K562 (cell line): ENCODE data around the gene ELK4.

Source experiments
- CEBPB ChIP-seq: fragments of 450-650 bp; IDR thresholded peaks from 2 replicates; pipeline ENCODE4 v1.6.1; 2016; ENCODE audit warnings: missing genetic modification characterization, missing compliant biosample characterization
- CREM ChIP-seq: IDR thresholded peaks from 2 replicates; pipeline ENCODE4 v1.6.1; 2014; ENCODE audit warnings: antibody characterized with exemption, low read depth
- CTCF ChIP-seq, 3 experiments: IDR thresholded peaks in 2 of 3; conservative IDR thresholded peaks in 1 of 3; 2 replicates each; pipeline ENCODE4 v1.5.1; 2011 to 2012; ENCODE audit warnings: low read length in 3 of 3, mild to moderate bottlenecking in 3 of 3, control low read depth in 2 of 3, improper control_type of control experiment in 1 of 3, inconsistent platforms in 1 of 3, low read depth in 1 of 3, mixed read lengths in 1 of 3, moderate library complexity in 1 of 3; ENCODE audit not compliant: insufficient read depth in 2 of 3
- KLF1 ChIP-seq: fragments of 450-650 bp; IDR thresholded peaks from 2 replicates; pipeline ENCODE4 v1.6.1; 2016; ENCODE audit warnings: missing genetic modification characterization, missing compliant biosample characterization
- POLR2A ChIP-seq: fragments of 450-650 bp; conservative IDR thresholded peaks from 2 replicates; pipeline ENCODE4 v1.6.1; 2016
- RAD21 ChIP-seq, 2 experiments: fragments of 250-450 bp in 1 of 2; fragments of 450-650 bp in 1 of 2; sonication (Bioruptor Pico) in 1 of 2; formaldehyde crosslinking in 1 of 2; IDR thresholded peaks in 1 of 2; conservative IDR thresholded peaks in 1 of 2; 2 replicates each; pipeline versions ENCODE4 v1.4.0 to v1.8.0; 2020 to 2022; ENCODE audit warnings: mild to moderate bottlenecking in 2 of 2, moderate library complexity in 1 of 2
- REST ChIP-seq, 2 experiments: fragments of 450-650 bp; formaldehyde crosslinking in 1 of 2; IDR thresholded peaks; 2 replicates each; pipeline versions ENCODE4 v1.4.0 to v1.6.1; 2014 to 2020; ENCODE audit warnings: mild to moderate bottlenecking in 2 of 2, borderline replicate concordance in 1 of 2, low read depth in 1 of 2
- SIX5 ChIP-seq, 2 experiments: IDR thresholded peaks; 2 replicates each; pipeline ENCODE4 v1.6.1; 2011; ENCODE audit warnings: low read length in 2 of 2, borderline replicate concordance in 1 of 2, low read depth in 1 of 2, mild to moderate bottlenecking in 1 of 2, moderate library complexity in 1 of 2; ENCODE audit not compliant: insufficient read depth in 1 of 2
- TBL1XR1 ChIP-seq, 2 experiments: IDR thresholded peaks; 2 replicates each; pipeline ENCODE4 v1.6.1; 2012; ENCODE audit warnings: improper control_type of control experiment in 2 of 2, low read length in 2 of 2, mild to moderate bottlenecking in 1 of 2
- ZEB2 ChIP-seq: fragments of 450-650 bp; IDR thresholded peaks from 2 replicates; pipeline ENCODE4 v1.6.1; 2016
- ZNF263 ChIP-seq: sonication (generic); formaldehyde crosslinking; IDR thresholded peaks from 2 replicates; pipeline ENCODE4 v1.8.0; 2022; ENCODE audit warnings: mild to moderate bottlenecking, missing genetic modification reagents, borderline replicate concordance
- TF ChIP-seq, protein P1 (sequence below): fragments of 250-450 bp; sonication (Bioruptor Pico); IDR thresholded peaks from 2 replicates; pipeline ENCODE4 v1.5.0; 2021; ENCODE audit warnings: mild to moderate bottlenecking, moderate library complexity

DNA sequence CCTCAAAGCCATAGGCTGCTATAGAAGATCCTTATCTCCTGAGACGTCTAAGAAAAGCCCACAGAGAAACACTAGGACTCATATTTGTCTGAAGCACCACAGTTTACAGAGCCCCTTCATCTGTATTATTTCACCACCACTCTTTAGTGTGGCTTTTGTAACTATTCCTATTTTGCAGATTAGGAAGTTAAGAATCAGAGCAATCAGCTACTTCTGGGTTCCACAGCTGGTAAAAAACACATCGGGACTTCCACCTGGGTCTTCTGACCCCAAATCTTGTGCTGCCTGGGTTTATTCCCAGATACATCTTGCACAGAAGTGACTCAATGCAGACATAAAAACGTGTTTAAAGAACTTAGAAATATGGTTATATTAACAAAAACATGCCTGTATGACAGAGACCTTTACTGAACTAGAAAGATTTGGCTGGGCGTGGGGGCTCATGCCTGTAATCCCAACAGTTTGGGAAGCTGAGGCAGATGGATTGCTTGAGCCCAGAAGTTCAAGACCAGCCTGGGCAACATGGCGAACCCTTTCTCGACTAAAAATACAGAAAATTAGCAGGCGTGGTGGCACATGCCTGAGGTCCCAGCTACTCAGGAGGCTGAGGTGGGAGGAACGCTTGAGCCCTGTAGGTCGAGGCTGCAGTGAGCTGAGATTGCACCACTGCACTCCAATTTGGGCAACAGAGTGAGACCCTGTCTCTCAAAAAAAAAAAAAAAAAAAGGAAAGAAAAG lies 40.9 kb downstream of the ELK4 start:
- TF ChIP-seq CREM (no peak), TBL1XR1 (IDR thresholded peaks at IDR 0.05; ENCODE audit: low read length in 2 of 2) (no peak), RAD21 (CRISPR knock-in tag; conservative IDR thresholded peaks at IDR 0.05 in 1 of 2, IDR thresholded peaks at IDR 0.05 in 1 of 2) (no peak), CEBPB (no peak), SIX5 (IDR thresholded peaks at IDR 0.05; ENCODE audit: borderline replicate concordance in 1 of 2, insufficient read depth in 1 of 2, low read depth in 1 of 2, low read length in 2 of 2) (no peak), KLF1 (no peak), REST (IDR thresholded peaks at IDR 0.05; ENCODE audit: borderline replicate concordance) (no peak), REST (CRISPR knock-in tag; IDR thresholded peaks at IDR 0.05; ENCODE audit: low read depth) (no peak), ZNF263 (CRISPR knock-in tag) (no peak), CTCF (IDR thresholded peaks at IDR 0.05 in 2 of 3, conservative IDR thresholded peaks at IDR 0.05 in 1 of 3; ENCODE audit: insufficient read depth in 2 of 3, low read depth in 1 of 3, low read length in 3 of 3) (no peak), ZEB2 (no peak), POLR2A (no peak)
- TF ChIP-seq, protein P1, sequence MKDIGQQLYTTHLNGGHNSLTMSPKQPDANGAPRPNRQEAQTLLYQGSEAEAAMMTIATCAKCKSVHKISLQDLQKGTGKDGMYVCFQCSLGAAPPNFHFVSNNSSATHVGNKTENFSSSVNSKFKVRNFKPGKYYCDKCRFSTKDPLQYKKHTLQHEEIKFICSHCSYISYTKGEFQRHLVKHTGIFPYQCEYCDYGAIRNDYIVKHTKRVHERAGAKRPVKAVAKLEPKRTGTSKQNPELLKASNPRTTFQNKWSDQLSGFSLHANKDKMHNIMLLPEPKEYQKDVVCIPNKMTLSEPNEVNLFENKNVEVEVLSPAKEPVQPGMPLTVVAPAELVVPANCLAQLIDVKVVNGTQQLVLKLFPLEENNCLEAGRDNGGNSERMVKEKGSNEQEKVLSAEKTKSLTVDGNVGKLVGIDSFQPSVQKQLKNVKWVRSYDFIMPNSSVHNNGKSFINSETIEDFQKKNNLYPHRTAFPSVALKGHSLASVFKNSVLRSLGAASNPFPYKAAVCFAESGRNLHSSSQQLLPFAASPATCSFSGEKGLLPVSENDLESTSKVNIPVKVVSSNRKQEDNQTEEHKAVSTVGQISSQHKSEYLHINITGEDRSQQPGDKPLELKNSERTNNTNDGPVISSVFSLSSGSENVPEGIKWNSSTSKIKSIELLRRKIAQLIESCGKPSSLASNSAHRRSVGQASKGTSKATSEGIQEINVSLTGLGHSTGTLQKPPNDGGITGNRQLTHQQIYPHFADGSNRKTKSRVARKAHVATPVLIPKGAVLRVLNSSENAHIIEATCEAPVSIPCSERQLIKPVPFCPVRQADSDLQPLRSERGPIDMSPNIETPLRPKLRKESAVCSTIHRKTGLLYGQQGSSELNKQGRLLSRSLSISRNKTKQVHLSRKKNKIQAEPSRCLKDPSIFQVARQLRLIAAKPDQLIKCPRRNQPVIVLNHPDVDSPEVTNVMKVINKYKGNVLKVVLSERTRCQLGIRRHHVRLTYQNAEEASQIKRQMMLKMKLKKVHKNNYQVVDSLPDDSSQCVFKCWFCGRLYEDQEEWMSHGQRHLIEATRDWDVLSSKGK (CRISPR knock-in tag), result no peak
